ENCODE data around the gene TRAM2. TPM values are rescaled to one million over a fixed set of nuclear protein-coding genes. Genes with fewer than 3 reads are reported as not detected.

Gene TRAM2
- total and polyA plus RNA-seq, 2 of the 8 experiments (the other 6 are each of a cell fraction or from before 2014, with no cell fraction given): 9.0 to 21.4 TPM

GRCh38 chr6:52591832-52592231 is 15.0 kb upstream of the TRAM2 start:
- 89% methylated on average over 1 of the region's 1 CpG; no CpG with 5 or more reads in 1 of the 2 experiments for whole genome bisulfite sequencing, 2 experiments (ENCODE audit: extremely low coverage in 1 of 2, insufficient coverage in 1 of 2, insufficient read length in 1 of 2, insufficient replicate concordance in 2 of 2, low coverage in 1 of 2, low lambda C conversion rate in 2 of 2, missing lambda C conversion rate in 1 of 2)
- no peak overlapping the region for H3K4me3 ChIP-seq (ENCODE audit: extremely low read depth in 1 of 4, insufficient read depth in 2 of 4, low read depth in 3 of 4, low read length in 4 of 4)
- H3K79me1 ChIP-seq (ENCODE audit: low read depth, low read length): no peaks in the 10 kb centered on the region
- H4K20me1 ChIP-seq (replicated peaks in 1 of 2; ENCODE audit: control insufficient read depth in 1 of 2, insufficient read depth in 2 of 2, low read length in 2 of 2): no peaks in the 10 kb centered on the region
- H3K79me2 ChIP-seq (ENCODE audit: control insufficient read depth in 1 of 2, insufficient read depth in 2 of 2, low read length in 2 of 2): no peaks in the 10 kb centered on the region
- H2AK5ac ChIP-seq (ENCODE audit: low read depth, low read length): no peak overlapping the region
- no peak for DNase-seq (ENCODE audit: low read depth in 1 of 2, low spot score in 2 of 2)
- H3K23ac ChIP-seq (ENCODE audit: insufficient read length): no peak overlapping the region
- no peaks in the 10 kb centered on the region for H3K27me3 ChIP-seq (replicated peaks in 1 of 4; ENCODE audit: control insufficient read depth in 3 of 4, extremely low read depth in 1 of 4, insufficient read depth in 3 of 4, low read length in 3 of 4)
- H3K27ac ChIP-seq (ENCODE audit: low read depth, low read length): no peak overlapping the region
- H4K8ac ChIP-seq (ENCODE audit: extremely low read depth, insufficient read depth, low read length): no peak overlapping the region
- no peak overlapping the region for H4K5ac ChIP-seq (ENCODE audit: insufficient read length, low read depth, low read length)
- no peak overlapping the region for H3K14ac ChIP-seq (ENCODE audit: insufficient read length)
- H4K91ac ChIP-seq (replicated peaks; ENCODE audit: insufficient read length, low read length): no peak overlapping the region
- H3K9me3 ChIP-seq (ENCODE audit: insufficient read depth in 2 of 2, low read depth in 1 of 2, low read length in 1 of 2): no peaks in the 10 kb centered on the region
- H3K4ac ChIP-seq (replicated peaks; ENCODE audit: insufficient read length, low read depth, low read length): no peak overlapping the region
- H2BK5ac ChIP-seq (ENCODE audit: low read depth, low read length): no peak overlapping the region
- no peak overlapping the region for H3K56ac ChIP-seq (replicated peaks; ENCODE audit: insufficient read length, low read depth, low read length)
- H3K4me2 ChIP-seq (ENCODE audit: insufficient read depth in 1 of 2, low read depth in 2 of 2, low read length in 2 of 2): no peak overlapping the region
- no peak overlapping the region for H2BK15ac ChIP-seq (ENCODE audit: low read length)
- POLR2A ChIA-PET (ENCODE audit: partially characterized antibody): interaction anchor here (0.6 kb wide), 2 partner anchors 8 to 69 kb away, joined by 3 to 4 read pairs; no protein-coding TSS in a partner anchor
- no peak overlapping the region for H3K9ac ChIP-seq (replicated peaks in 1 of 4; ENCODE audit: extremely low read depth in 1 of 4, low read depth in 3 of 4, low read length in 3 of 4)
- no peaks in the 10 kb centered on the region for H3K36me3 ChIP-seq (ENCODE audit: control insufficient read depth in 2 of 4, insufficient read depth in 4 of 4, low read length in 3 of 4)
- peaks cover 0 to 8% (median under 1%) of the 10 kb centered on the region in 4 experiments; a peak in 3 of 7 replicates for H3K4me1 ChIP-seq (replicated peaks in 1 of 4; ENCODE audit: control insufficient read depth in 3 of 4, insufficient read depth in 4 of 4, low read length in 3 of 4)
- TF ChIP-seq JUN (IDR thresholded peaks at IDR 0.05; ENCODE audit: low read depth, low read length) (no peak), TAF7 (optimal IDR thresholded peaks at IDR 0.05; ENCODE audit: borderline replicate concordance, low read depth, low read length) (no peak), CBX5 (IDR thresholded peaks at IDR 0.05; ENCODE audit: low read depth, low read length) (no peak), EGR1 (IDR thresholded peaks at IDR 0.05; ENCODE audit: borderline replicate concordance, low read depth, low read length) (no peak), SP4 (IDR thresholded peaks at IDR 0.05; ENCODE audit: low read length) (no peak)
- H2BK12ac ChIP-seq (ENCODE audit: low read depth, low read length): no peak overlapping the region
- no peak overlapping the region for H2BK20ac ChIP-seq (ENCODE audit: low read length)
- no peak overlapping the region for H3K18ac ChIP-seq (ENCODE audit: extremely low read depth, low read length)
- no peaks in the 10 kb centered on the region for H3K23me2 ChIP-seq (ENCODE audit: low read depth, low read length)
- CTCF ChIA-PET (ENCODE audit: partially characterized antibody): interaction anchor here (0.6 to 2.8 kb wide), 11 partner anchors 10 to 266 kb away, joined by 3 to 9 read pairs (median 3); no protein-coding TSS in a partner anchor
- no peak for FAIRE-seq
- no peak overlapping the region for H2BK120ac ChIP-seq (replicated peaks; ENCODE audit: low read depth, low read length)
- peak overlapping the region; percentile 37; the same call in 1 of the 2 replicates for H2AFZ ChIP-seq (ENCODE audit: low read length)
